ENCODE results near the gene DZIP3. TPM values are rescaled to one million over a fixed set of nuclear protein-coding genes. Genes with fewer than 3 reads are reported as not detected.
"Not testable (repeated sequence)": the region's sequence is repeated elsewhere in the genome, so short reads cannot be mapped to it uniquely, and the experiment has no call there.

DZIP3 gene
- total RNA-seq, 2 donors from 2014 or later: 14.3 to 15.1 TPM

DNA sequence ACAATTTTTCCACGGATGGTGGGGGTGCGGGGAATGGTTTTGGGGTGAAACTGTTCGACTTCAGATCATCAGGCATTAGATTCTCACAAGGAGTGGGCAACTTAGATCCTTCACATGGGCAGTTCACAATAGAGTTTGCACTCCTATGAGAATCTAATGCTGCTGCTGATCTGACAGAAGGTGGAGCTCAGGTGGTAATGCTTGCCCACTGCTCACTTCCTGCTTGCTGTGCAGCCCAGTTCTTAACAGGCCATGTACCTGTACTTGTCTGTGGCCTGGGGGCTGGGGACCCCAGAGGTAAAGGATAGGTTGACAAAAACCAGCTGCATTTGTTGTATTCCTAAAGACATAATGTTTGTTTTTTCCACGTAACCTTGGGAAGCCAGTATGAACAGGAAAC, 16.0 kb downstream of the DZIP3 start:
- no peaks in the 10 kb centered on the region for H3K27me3 Mint-ChIP-seq
- no peak for DNase-seq
- no peak overlapping the region for H3K4me3 Mint-ChIP-seq
- ATAC-seq: no peak
- H3K9me3 ChIP-seq (ENCODE audit: control insufficient read depth, low read length, poor library complexity, severe bottlenecking): no peaks in the 10 kb centered on the region
- peak overlapping the region; percentile 94 for H3K27ac Mint-ChIP-seq
- peaks cover 6% of the 10 kb centered on the region for H3K36me3 Mint-ChIP-seq (ENCODE audit: low read depth)
- peaks cover 36% of the 10 kb centered on the region for H3K4me1 Mint-ChIP-seq

DNA sequence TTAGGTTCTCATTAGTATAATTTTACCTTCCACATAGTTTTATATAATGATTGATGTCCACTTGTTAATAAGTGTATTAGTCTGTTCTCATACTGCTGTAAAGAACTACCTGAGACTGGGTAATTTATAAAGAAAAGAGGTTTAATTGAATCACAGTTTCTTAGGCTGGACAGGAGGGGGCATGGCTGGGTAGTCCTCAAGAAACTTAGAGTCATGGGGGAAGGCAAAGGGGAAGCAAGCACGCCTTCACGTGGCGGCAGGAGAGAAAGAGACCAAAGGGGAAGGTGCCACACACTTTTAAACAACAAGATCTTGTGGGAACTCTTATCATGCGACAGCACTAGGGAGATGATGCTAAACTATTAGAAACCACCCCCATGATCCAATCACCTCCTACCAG, 19.2 kb downstream of the DZIP3 start:
- Mint-ChIP-seq H3K4me3 (no peak overlapping the region), H3K27ac (peak overlapping the region; percentile 37), H3K27me3 (no peaks in the 10 kb centered on the region), H3K4me1 (peaks cover 19% of the 10 kb centered on the region), H3K36me3 (ENCODE audit: low read depth) (peaks cover 6% of the 10 kb centered on the region)
- ATAC-seq (no peak), DNase-seq (no peak)
- no peaks in the 10 kb centered on the region for H3K9me3 ChIP-seq (ENCODE audit: control insufficient read depth, low read length, poor library complexity, severe bottlenecking)

DNA sequence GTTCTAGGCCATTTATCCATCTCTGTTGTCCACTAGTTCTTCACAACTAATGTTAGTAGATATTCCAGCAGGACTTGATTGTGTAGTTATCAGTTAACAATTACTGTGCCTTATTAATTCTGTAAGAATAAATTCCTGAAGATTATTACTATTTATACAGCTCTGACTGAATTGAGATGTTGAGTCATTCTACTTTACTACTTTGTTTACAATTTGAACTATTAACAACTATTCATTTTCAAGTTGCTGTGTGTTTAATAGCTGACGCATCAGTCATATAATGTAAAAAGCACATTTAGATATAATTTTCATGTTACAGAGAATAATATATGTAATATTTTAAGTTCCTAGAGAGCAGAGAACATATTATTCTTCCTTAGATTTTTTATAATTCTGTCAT, 21.1 kb downstream of the DZIP3 start:
- Mint-ChIP-seq H3K27ac (no peak overlapping the region), H3K36me3 (ENCODE audit: low read depth) (peaks cover 6% of the 10 kb centered on the region), H3K27me3 (no peaks in the 10 kb centered on the region), H3K4me3 (no peak overlapping the region), H3K4me1 (peaks cover 4% of the 10 kb centered on the region)
- DNase-seq (no peak), ATAC-seq (no peak)
- no peaks in the 10 kb centered on the region for H3K9me3 ChIP-seq (ENCODE audit: control insufficient read depth, low read length, poor library complexity, severe bottlenecking)

DNA sequence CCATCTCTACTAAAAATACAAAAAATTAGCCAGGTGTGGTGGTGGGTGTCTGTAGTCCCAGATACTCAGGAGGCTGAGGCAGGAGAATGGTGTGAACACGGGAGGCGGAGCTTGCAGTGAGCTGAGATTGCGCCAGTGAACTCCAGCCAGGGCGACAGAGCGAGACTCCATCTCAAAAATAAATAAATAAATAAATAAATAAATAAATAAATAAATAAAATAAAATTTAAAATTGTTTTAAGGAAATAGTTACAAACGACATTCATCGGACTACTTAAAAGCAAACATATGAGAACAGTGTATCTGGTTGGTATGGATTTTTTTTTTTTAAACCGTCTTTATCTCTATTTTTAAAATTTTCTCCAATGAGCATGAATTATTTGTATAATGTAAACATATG, 26.6 kb downstream of the DZIP3 start:
- H3K36me3 Mint-ChIP-seq (ENCODE audit: low read depth); H3K27me3 Mint-ChIP-seq; DNase-seq; H3K4me1 Mint-ChIP-seq; H3K4me3 Mint-ChIP-seq; H3K27ac Mint-ChIP-seq; H3K9me3 ChIP-seq (ENCODE audit: control insufficient read depth, low read length, poor library complexity, severe bottlenecking); ATAC-seq: not testable (repeated sequence)

DNA sequence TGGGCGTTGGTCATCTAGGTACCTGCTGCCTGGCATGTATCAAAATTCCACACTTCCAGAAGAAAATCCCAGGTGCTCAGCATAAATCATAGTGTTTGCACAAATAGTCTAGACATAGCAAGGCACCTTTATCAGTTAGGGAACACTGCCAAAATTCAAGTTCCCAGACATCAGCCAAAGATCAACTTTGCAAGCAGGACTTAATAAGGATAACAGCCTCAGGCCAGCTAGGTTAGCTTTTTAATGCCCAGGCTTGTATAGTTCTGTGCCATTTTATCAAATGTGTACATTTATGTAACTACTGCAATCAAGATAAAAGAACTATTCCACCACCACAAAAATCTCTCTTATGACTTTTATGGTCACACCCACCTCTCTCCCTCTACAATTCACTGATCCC, 30.7 kb downstream of the DZIP3 start:
- DNase-seq: no peak
- Mint-ChIP-seq H3K4me3 (no peak overlapping the region), H3K4me1 (peaks cover 2% of the 10 kb centered on the region), H3K27me3 (no peaks in the 10 kb centered on the region), H3K36me3 (ENCODE audit: low read depth) (peaks cover 3% of the 10 kb centered on the region), H3K27ac (no peak overlapping the region)
- no peak for ATAC-seq
- no peaks in the 10 kb centered on the region for H3K9me3 ChIP-seq (ENCODE audit: control insufficient read depth, low read length, poor library complexity, severe bottlenecking)

DNA sequence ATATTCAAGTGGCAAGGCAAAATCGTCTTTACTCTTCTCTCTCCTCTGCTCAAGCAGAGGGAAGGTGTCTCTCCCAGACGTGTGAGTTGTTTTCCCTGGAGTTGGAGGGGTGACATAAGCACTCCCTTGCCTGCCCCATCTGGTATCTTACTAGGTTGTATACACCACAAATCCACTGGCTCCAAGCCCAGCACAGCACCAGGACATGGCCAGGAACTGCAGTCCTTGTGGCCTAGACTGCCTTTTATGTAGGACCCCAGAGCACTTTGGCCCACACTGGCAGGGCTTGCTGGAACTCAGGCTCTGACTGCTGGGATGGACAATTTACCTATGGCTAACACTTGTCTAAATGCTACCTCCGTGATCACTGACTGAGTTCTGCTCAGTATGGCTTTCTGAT, 34.0 kb downstream of the DZIP3 start:
- no peaks in the 10 kb centered on the region for H3K9me3 ChIP-seq (ENCODE audit: control insufficient read depth, low read length, poor library complexity, severe bottlenecking)
- no peak overlapping the region for H3K27ac Mint-ChIP-seq
- H3K27me3 Mint-ChIP-seq: no peaks in the 10 kb centered on the region
- ATAC-seq (no peak), DNase-seq (no peak)
- H3K4me3 Mint-ChIP-seq: no peak overlapping the region
- H3K4me1 Mint-ChIP-seq: no peaks in the 10 kb centered on the region
- H3K36me3 Mint-ChIP-seq (ENCODE audit: low read depth): no peaks in the 10 kb centered on the region

DNA sequence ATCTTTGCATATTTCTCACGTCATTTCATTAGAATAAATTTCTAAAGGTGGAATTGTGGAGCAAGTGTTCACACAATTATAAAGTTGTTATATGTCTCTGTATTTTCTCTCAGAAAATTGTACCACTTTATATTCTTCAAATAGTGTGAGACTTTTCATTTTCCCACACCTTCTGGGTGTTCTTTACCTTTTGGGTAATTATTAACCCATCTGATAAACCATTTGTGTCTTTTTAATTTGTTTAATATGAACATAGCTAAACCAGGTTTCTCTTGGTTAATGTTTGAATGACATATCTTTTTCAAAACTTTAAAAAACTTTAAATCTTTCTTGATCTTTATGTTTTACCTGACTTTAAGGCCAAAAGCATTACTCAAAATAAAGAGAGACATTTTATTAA, 40.5 kb downstream of the DZIP3 start:
- Mint-ChIP-seq H3K36me3 (ENCODE audit: low read depth) (peaks cover 6% of the 10 kb centered on the region), H3K27me3 (no peaks in the 10 kb centered on the region), H3K4me3 (no peak overlapping the region), H3K27ac (no peak overlapping the region), H3K4me1 (peaks cover 2% of the 10 kb centered on the region)
- no peaks in the 10 kb centered on the region for H3K9me3 ChIP-seq (ENCODE audit: control insufficient read depth, low read length, poor library complexity, severe bottlenecking)
- no peak for DNase-seq
- no peak for ATAC-seq

DNA sequence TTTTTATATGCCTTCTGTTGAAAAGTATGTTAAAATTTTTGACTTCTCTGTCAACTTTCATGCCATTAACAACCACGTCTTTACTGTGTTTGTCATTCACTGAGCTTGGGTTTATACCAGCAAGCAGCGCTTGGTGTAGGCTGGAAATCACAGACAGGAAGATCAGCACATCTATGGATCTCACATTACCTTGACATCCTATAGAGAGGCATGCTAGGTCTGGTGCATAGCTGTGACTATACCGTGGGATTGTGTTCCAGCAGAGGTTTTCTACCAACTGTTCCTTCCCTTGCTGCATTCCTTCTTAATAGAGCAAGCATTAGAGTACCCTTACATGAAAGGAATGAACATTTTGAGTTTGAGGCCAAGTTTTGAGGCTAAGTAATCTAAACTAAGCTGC, 53.0 kb downstream of the DZIP3 start:
- Mint-ChIP-seq H3K27me3 (no peaks in the 10 kb centered on the region), H3K4me1 (peaks cover 2% of the 10 kb centered on the region), H3K36me3 (ENCODE audit: low read depth) (peaks cover 3% of the 10 kb centered on the region), H3K27ac (no peak overlapping the region), H3K4me3 (no peak overlapping the region)
- no peaks in the 10 kb centered on the region for H3K9me3 ChIP-seq (ENCODE audit: control insufficient read depth, low read length, poor library complexity, severe bottlenecking)
- ATAC-seq (no peak), DNase-seq (no peak)

DNA sequence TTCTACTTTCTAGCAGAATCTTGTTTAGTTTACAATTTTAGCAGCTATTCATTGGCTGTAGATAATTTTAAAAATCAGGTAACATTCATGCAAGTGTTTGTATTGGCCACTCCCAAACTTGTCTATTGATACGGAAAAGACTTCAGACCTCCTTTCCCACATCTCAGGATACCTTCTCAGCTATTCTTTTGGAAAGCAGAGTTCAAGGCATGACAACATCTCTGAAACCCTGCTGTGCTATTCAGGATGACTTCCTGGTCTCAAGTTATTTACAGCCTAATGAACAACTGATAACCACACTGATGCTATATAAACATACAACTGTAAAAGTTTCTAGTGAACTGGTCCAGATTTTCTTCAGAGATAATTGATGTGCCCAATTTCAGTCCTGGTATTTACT, 55.8 kb downstream of the DZIP3 start:
- no peak overlapping the region for H3K27ac Mint-ChIP-seq
- peaks cover 4% of the 10 kb centered on the region for H3K36me3 Mint-ChIP-seq (ENCODE audit: low read depth)
- H3K27me3 Mint-ChIP-seq: no peaks in the 10 kb centered on the region
- H3K4me3 Mint-ChIP-seq: no peak overlapping the region
- ATAC-seq: no peak
- peaks cover 2% of the 10 kb centered on the region for H3K4me1 Mint-ChIP-seq
- no peak for DNase-seq
- no peaks in the 10 kb centered on the region for H3K9me3 ChIP-seq (ENCODE audit: control insufficient read depth, low read length, poor library complexity, severe bottlenecking)

DNA sequence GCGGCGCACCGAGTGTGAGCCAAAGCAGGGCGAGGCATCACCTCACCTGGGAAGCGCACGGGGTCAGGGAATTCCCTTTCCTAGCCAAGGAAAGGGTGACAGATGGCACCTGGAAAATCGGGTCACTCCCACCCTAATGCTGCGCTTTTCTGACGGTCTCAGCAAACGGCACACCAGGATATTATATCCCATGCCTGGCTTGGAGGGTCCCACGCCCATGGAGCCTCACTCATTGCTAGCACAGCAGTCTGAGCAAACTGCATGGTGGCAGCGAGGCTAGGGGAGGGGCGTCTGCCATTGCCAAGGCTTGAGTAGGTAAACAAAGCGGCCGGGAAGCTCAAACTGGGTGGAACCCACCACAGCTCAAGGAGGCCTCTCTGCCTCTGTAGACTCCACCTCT, 66.1 kb downstream of the DZIP3 start:
- not testable (repeated sequence) for H3K9me3 ChIP-seq (ENCODE audit: control insufficient read depth, low read length, poor library complexity, severe bottlenecking); H3K27me3 Mint-ChIP-seq; H3K36me3 Mint-ChIP-seq (ENCODE audit: low read depth); H3K4me3 Mint-ChIP-seq; ATAC-seq; H3K4me1 Mint-ChIP-seq; DNase-seq; H3K27ac Mint-ChIP-seq

DNA sequence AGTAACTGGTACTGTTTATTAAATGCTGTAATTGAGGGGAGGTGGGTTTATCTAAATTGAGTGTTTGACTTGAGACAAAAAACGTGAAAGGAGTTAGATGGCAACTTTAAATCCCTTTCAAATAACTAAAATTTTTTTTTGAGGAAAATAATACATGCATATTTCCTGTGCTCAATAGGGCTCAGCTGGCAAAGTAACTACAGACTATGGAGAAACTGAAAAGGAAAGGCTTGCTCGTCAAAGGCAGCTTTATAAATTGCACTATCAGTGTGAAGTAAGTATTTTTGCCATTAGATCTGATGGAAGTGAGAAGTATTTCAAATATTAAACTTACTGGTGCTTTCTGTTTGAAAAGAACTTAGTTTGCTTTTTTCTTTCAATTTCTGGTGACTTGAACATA, 72.2 kb downstream of the DZIP3 start:
- Mint-ChIP-seq H3K4me3 (no peak overlapping the region), H3K4me1 (peaks cover 4% of the 10 kb centered on the region), H3K27ac (no peak overlapping the region), H3K36me3 (ENCODE audit: low read depth) (peaks cover 12% of the 10 kb centered on the region), H3K27me3 (no peaks in the 10 kb centered on the region)
- H3K9me3 ChIP-seq (ENCODE audit: control insufficient read depth, low read length, poor library complexity, severe bottlenecking): no peaks in the 10 kb centered on the region
- no peak for DNase-seq
- no peak for ATAC-seq

DNA sequence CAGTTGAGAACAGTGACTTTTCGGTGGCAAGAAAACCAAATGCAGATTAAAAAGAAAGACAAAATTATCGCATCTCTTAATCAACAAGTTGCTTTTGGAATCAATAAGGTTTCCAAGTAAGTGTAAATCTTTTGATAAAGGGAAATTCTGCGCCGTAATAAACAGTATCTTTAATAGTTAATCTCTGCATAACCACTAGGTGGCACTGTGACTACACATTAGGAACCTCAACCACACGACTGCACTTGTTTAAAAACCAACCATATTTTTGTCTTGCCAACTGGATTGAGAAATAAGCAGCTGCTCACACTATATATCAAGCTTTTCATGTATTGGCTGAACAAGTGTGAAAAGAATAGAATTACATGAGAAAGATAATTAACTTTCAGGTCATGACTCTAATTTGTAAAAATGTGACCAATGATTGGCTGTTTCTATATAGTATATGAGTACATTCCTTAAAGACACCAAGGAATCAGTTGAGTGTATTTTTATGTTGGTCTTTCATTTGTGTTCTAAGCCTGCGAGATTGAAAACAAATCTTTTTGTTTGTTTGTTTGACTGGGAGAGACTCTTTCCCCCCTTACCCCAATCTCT, 72.7 kb downstream of the DZIP3 start:
- Mint-ChIP-seq H3K4me3 (no peak overlapping the region), H3K4me1 (peaks cover 5% of the 10 kb centered on the region), H3K27me3 (no peaks in the 10 kb centered on the region), H3K27ac (no peak overlapping the region), H3K36me3 (ENCODE audit: low read depth) (peaks cover 12% of the 10 kb centered on the region)
- ATAC-seq (peak; percentile 84), DNase-seq (peak in 1 of 3 donors; percentile 36)
- H3K9me3 ChIP-seq (ENCODE audit: control insufficient read depth, low read length, poor library complexity, severe bottlenecking): no peaks in the 10 kb centered on the region

DNA sequence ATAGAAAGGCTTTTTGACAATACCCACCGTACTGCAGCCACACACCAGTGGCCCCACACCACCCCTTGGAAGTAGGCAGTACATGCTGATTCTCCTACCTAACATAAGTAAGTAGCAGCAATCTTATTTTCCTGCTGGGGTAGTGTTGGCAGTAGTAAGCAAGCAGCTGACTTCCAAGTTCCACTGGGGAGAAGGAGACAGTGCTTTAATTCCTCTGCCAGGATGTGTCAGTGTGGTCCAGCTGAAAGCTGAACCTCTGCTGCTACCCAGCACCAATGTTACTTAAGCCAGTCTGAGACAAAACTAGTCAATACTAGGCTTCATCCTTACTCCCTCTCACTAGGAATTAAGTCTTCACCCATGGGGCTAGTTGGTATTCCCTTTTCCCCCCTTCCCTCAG, 74.7 kb downstream of the DZIP3 start:
- no peaks in the 10 kb centered on the region for H3K27me3 Mint-ChIP-seq
- no peaks in the 10 kb centered on the region for H3K9me3 ChIP-seq (ENCODE audit: control insufficient read depth, low read length, poor library complexity, severe bottlenecking)
- no peak overlapping the region for H3K4me3 Mint-ChIP-seq
- no peak overlapping the region for H3K27ac Mint-ChIP-seq
- H3K4me1 Mint-ChIP-seq: peaks cover 7% of the 10 kb centered on the region
- ATAC-seq (no peak), DNase-seq (no peak)
- peaks cover 12% of the 10 kb centered on the region for H3K36me3 Mint-ChIP-seq (ENCODE audit: low read depth)

DNA sequence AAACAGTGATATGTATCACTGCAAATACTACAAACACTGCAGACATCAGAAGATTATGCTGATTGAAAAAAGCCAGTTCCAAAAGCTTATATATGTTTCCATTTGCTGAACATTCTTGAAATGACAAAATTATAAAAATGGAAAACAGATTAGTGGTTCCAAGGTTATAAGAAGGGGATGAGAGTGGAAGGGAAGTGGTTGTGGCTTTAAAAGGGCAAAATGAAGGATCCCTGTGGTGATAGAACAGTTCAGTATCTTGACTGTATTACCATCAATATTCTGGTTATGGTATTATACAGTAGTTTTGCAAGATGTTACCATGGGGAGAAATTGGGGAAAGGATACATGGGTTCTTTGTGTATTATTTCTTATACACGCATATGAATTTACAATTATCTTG, 77.8 kb downstream of the DZIP3 start:
- no peak overlapping the region for H3K27ac Mint-ChIP-seq
- DNase-seq (no peak), ATAC-seq (no peak)
- H3K36me3 Mint-ChIP-seq (ENCODE audit: low read depth): peaks cover 18% of the 10 kb centered on the region
- no peaks in the 10 kb centered on the region for H3K9me3 ChIP-seq (ENCODE audit: control insufficient read depth, low read length, poor library complexity, severe bottlenecking)
- H3K27me3 Mint-ChIP-seq: no peaks in the 10 kb centered on the region
- no peak overlapping the region for H3K4me3 Mint-ChIP-seq
- H3K4me1 Mint-ChIP-seq: peaks cover 7% of the 10 kb centered on the region

All from T-helper 17 cell (primary cell).